Ascending aorta (tissue), 2 donors: Measurements from ENCODE around the gene C5. TPM values are rescaled to one million over a fixed set of nuclear protein-coding genes. Genes with fewer than 3 reads are reported as not detected.

Source experiments
- DNase-seq, 2 donors: peaks; one replicate each; pipeline ENCODE4 v3.0.0-alpha.2; 2019; ENCODE audit warnings: low spot score in 2 of 2
- H3K27ac ChIP-seq, 2 donors: fragments of 200-600 bp; sonication (generic); one replicate each; pipeline ENCODE4 v1.5.1; 2016 to 2017; ENCODE audit warnings: mild to moderate bottlenecking in 1 of 2
- H3K27me3 ChIP-seq: fragments of 200-600 bp; sonication (generic); one replicate; pipeline ENCODE4 v1.5.1; 2017
- H3K36me3 ChIP-seq, 2 donors: fragments of 200-600 bp; sonication (generic); one replicate each; pipeline ENCODE4 v1.5.1; 2016
- H3K4me1 ChIP-seq, 2 donors: fragments of 200-600 bp; sonication (generic); one replicate each; pipeline ENCODE4 v1.5.1; 2016 to 2017; ENCODE audit warnings: mild to moderate bottlenecking in 1 of 2
- H3K4me3 ChIP-seq, 2 donors: fragments of 200-600 bp; sonication (generic); one replicate each; pipeline ENCODE4 v1.5.1; 2016 to 2017; ENCODE audit warnings: mild to moderate bottlenecking in 1 of 2
- H3K9me3 ChIP-seq, 2 donors: fragments of 200-600 bp; sonication (generic); one replicate each; pipeline ENCODE4 v1.5.1; 2016
- CTCF ChIP-seq, 3 experiments: fragments of 200-600 bp in 2 of 3; fragments of 450-650 bp in 1 of 3; sonication (generic) in 2 of 3; IDR thresholded peaks; one replicate each; pipeline ENCODE4 v1.5.1; 2016 to 2019; ENCODE audit warnings: antibody characterized with exemption in 3 of 3, mild to moderate bottlenecking in 1 of 3, moderate library complexity in 1 of 3
- intact Hi-C: fragments of 100-400 bp; cut with DNase I; formaldehyde crosslinking; loops from one replicate; pipeline ENCODE4 v1.15.1; 2023
- total RNA-seq: library from RNA; depleted of rRNA; stranded (reverse); fragments of >200 nt; gene quantifications from one replicate; pipeline ENCODE4 v1.1.0, GENCODE V29; 2016

The C5 gene
- total RNA-seq, 1 donor from 2014 or later = 1.5 TPM

- H3K36me3 ChIP-seq = no peaks in the 10 kb centered on the region
- DNase-seq = peak in 1 of 2 donors; percentile 64
- no peak overlapping the region for H3K4me3 ChIP-seq
- TF ChIP-seq CTCF (IDR thresholded peaks at IDR 0.05) = no peak
- intact Hi-C loops = no loop called here
- peaks cover 18 to 41% of the 10 kb centered on the region in 2 donors for H3K4me1 ChIP-seq
- H3K27ac ChIP-seq = peak overlapping the region; percentile 78 to 89
- H3K9me3 ChIP-seq = no peaks in the 10 kb centered on the region
- H3K27me3 ChIP-seq = no peaks in the 10 kb centered on the region
Observed at GRCh38 chr9:120942186-120943001, 107.7 kb downstream of the C5 start.

GRCh38 chr9:120941046-120941770 lies 108.9 kb downstream of the C5 start:
- TF ChIP-seq CTCF (IDR thresholded peaks at IDR 0.05) = no peak
- H3K27ac ChIP-seq = peak overlapping the region; percentile 78 to 89

GRCh38 chr9:120940573-120940972 lies 109.5 kb downstream of the C5 start:
- intact Hi-C loops = no loop called here
- no peak for DNase-seq
- no peaks in the 10 kb centered on the region for H3K36me3 ChIP-seq
- H3K9me3 ChIP-seq = no peaks in the 10 kb centered on the region
- peaks cover 25 to 57% of the 10 kb centered on the region in 2 donors for H3K4me1 ChIP-seq
- no peaks in the 10 kb centered on the region for H3K27me3 ChIP-seq
- no peak overlapping the region for H3K4me3 ChIP-seq
- H3K27ac ChIP-seq = peak overlapping the region in 1 of 2 donors; percentile 78
- TF ChIP-seq CTCF (IDR thresholded peaks at IDR 0.05) = no peak

More at GRCh38 chr9:120941046-120941770, 108.9 kb downstream of the C5 start:
- no peaks in the 10 kb centered on the region for H3K36me3 ChIP-seq
- H3K4me3 ChIP-seq = no peak overlapping the region
- intact Hi-C loops = no loop called here
- peaks cover 19 to 50% of the 10 kb centered on the region in 2 donors for H3K4me1 ChIP-seq
- peak in 1 of 2 donors; percentile 60 for DNase-seq
- no peaks in the 10 kb centered on the region for H3K27me3 ChIP-seq
- H3K9me3 ChIP-seq = no peaks in the 10 kb centered on the region

GRCh38 chr9:120938851-120939250 lies 111.2 kb downstream of the C5 start:
- intact Hi-C loops = loop anchor here (10.0 kb wide), 2 partner anchors 204 to 346 kb away; no protein-coding TSS in a partner anchor
- H3K27me3 ChIP-seq = no peaks in the 10 kb centered on the region
- no peak for TF ChIP-seq CTCF (IDR thresholded peaks at IDR 0.05)
- DNase-seq = no peak
- H3K4me1 ChIP-seq = peaks cover 39 to 73% of the 10 kb centered on the region in 2 donors
- peak overlapping the region; percentile 97 to 98 for H3K27ac ChIP-seq
- no peak overlapping the region for H3K4me3 ChIP-seq
- no peaks in the 10 kb centered on the region for H3K36me3 ChIP-seq
- H3K9me3 ChIP-seq = no peaks in the 10 kb centered on the region

- Histone ChIP-seq H3K36me3 (no peaks in the 10 kb centered on the region), H3K27me3 (no peaks in the 10 kb centered on the region), H3K4me3 (no peak overlapping the region), H3K4me1 (peaks cover 33 to 78% of the 10 kb centered on the region in 2 donors), H3K9me3 (no peaks in the 10 kb centered on the region), H3K27ac (peak overlapping the region; percentile 97 to 98)
- intact Hi-C loops = loop anchor here (10.0 kb wide), 2 partner anchors 203 to 347 kb away; no protein-coding TSS in a partner anchor
- DNase-seq = no peak
- TF ChIP-seq CTCF (IDR thresholded peaks at IDR 0.05) = no peak
Observed at GRCh38 chr9:120937596-120937995, 112.5 kb downstream of the C5 start.
